Muscle layer of colon (tissue), 2 donors: ENCODE data around the gene MRPL43.

Experiments used
- H3K27ac ChIP-seq: one replicate; pipeline ENCODE4 v1.7.0; 2013; ENCODE audit warnings: low read depth, mild to moderate bottlenecking, low read length, moderate library complexity
- H3K27me3 ChIP-seq, 2 donors: one replicate each; pipeline ENCODE4 v1.7.0; 2013; ENCODE audit warnings: low read length in 2 of 2, mild to moderate bottlenecking in 2 of 2; ENCODE audit not compliant: insufficient read depth in 2 of 2, control insufficient read depth in 1 of 2
- H3K36me3 ChIP-seq: one replicate; pipeline ENCODE4 v1.7.0; 2013; ENCODE audit warnings: mild to moderate bottlenecking, low read length; ENCODE audit not compliant: insufficient read depth
- H3K4me1 ChIP-seq: one replicate; pipeline ENCODE4 v1.7.0; 2013; ENCODE audit warnings: mild to moderate bottlenecking, low read length; ENCODE audit not compliant: insufficient read depth
- H3K4me3 ChIP-seq, 2 donors: one replicate each; pipeline ENCODE4 v1.7.0; 2013; ENCODE audit warnings: low read length in 2 of 2, low read depth in 1 of 2, mild to moderate bottlenecking in 1 of 2, moderate library complexity in 1 of 2
- H3K9ac ChIP-seq: one replicate; pipeline ENCODE4 v1.7.0; 2013; ENCODE audit warnings: low read length
- H3K9me3 ChIP-seq: one replicate; pipeline ENCODE4 v1.7.0; 2013; ENCODE audit warnings: mild to moderate bottlenecking, low read length
- donor health status: abdominal sarcoma.
- donor health status: Adenocarcinoma of cecum.

The MRPL43 gene

DNA sequence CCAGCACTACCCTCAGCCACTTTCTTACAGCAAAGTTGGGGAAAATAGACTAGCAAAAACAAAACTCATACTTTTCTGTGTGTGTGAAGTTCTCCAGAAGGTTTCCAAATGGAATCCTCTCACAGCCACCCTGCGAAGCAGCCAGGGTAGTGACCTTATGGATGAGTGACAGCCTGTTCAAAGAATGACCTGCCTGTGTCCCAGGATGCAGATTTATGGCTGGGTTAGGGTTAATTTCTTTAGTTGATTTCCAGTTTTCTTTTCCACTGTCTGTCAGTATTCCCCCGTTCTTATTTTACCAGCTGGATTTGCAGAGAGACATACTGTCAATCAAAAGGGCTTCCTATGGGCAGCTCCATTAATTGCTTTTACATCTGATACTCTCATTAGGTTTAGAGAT lies 20.4 kb downstream of the MRPL43 start:
- no peak overlapping the region for H3K4me3 ChIP-seq
- no peaks in the 10 kb centered on the region for H3K9me3 ChIP-seq
- H3K27ac ChIP-seq: no peak overlapping the region
- H3K9ac ChIP-seq: no peak overlapping the region
- H3K4me1 ChIP-seq: peaks cover 8% of the 10 kb centered on the region
- peaks cover 24% of the 10 kb centered on the region for H3K36me3 ChIP-seq
- no peaks in the 10 kb centered on the region for H3K27me3 ChIP-seq

DNA sequence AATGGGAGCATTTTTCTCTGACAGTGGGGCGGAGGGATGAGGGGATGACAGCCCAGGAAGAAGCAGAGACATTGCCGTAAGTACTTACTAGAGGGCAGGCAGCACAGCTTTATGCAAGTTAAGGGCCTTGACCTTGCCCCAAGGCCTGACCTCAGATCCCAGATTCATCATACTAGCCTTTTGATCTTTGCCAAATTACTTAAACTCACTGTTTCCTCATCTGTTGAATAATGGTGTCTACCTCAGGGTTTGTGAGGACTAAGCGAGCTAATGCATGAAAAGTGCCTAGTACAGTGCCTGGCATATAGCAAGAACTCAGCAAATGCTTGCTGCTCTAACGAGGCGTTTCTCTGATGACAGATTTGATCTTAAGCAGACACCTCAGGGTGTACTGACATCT lies 21.5 kb downstream of the MRPL43 start:
- Histone ChIP-seq H3K4me3 (no peak overlapping the region), H3K27me3 (no peaks in the 10 kb centered on the region), H3K36me3 (peaks cover 24% of the 10 kb centered on the region), H3K27ac (no peak overlapping the region), H3K9me3 (no peaks in the 10 kb centered on the region), H3K9ac (no peak overlapping the region), H3K4me1 (peaks cover 8% of the 10 kb centered on the region)

DNA sequence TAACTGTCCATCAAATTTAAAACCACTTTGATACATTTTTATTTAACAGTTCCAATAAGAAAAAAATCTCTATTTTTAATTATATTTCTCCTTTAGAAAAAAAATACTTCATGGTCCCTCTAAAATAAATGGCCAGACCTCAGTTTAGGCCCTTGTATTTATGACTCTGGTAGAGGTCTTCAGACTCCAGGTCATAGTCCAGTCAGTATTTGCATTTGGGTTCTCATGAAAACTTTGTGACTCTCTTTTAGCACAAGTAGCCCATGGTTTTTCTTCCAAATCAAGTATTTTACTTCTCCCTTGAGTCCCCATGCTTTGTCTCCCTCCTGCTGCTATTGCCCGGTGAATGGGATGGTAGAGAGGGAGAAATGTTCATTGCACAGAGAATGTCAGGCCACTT lies 23.5 kb downstream of the MRPL43 start:
- H3K9me3 ChIP-seq: no peaks in the 10 kb centered on the region
- H3K27me3 ChIP-seq: no peaks in the 10 kb centered on the region
- no peak overlapping the region for H3K27ac ChIP-seq
- H3K9ac ChIP-seq: no peak overlapping the region
- H3K4me1 ChIP-seq: peaks cover 5% of the 10 kb centered on the region
- peaks cover 35% of the 10 kb centered on the region for H3K36me3 ChIP-seq
- no peak overlapping the region for H3K4me3 ChIP-seq

DNA sequence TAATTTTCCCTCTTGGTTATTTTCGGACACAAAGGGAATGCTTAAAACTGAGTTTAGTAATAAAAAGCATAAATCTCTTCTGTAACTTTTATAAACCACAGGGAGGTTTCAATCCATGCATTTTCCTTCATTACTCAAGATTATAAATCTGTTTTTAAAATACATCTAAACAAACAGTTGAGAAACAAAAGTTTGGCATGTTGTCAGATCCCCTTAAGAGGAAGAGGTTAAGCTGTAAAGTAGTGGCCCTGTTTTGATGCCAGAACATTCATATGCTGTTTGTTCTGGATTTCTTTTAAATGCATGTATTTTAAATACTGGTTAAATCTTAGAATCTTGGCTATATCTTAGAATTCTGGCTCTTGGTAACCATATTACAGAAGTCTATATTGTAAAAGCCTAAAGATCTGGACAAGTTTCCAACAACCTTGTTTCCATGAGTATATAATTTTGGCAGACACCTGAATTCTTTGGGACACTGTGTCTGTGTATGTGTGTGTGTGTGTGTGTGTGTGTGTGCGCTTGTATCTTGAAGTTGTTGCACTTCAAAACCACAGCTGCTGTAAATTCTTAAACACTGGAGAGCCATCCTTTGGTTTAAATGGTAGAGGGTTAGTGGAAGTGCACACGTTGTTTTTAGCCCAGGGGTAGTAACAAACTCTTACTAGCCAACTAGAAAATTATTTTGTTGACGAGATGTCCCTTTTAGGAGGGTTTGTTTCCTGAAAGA lies 24.8 kb downstream of the MRPL43 start:
- H3K9ac ChIP-seq: no peak overlapping the region
- H3K27ac ChIP-seq: no peak overlapping the region
- no peak overlapping the region for H3K4me3 ChIP-seq
- no peaks in the 10 kb centered on the region for H3K27me3 ChIP-seq
- H3K9me3 ChIP-seq: no peaks in the 10 kb centered on the region
- peaks cover 35% of the 10 kb centered on the region for H3K36me3 ChIP-seq
- no peaks in the 10 kb centered on the region for H3K4me1 ChIP-seq

DNA sequence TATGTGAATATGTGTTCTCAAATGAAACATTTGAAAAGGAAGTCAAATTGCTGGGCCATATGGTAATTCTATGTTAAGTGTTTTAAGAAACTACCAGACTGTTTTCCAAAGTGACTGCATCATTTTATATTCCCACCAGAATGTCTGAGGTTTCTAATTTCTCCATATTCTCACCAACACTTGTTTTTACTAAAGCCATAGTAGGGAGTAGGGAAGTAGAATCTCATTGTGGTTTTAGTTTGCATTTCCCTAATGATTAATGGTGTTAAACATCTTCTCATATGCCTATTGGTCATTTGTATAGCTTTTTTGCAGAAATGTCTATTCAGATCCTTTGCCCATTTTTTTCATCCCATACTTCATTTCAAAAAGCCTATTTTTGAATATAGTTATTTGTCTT lies 27.0 kb downstream of the MRPL43 start:
- Histone ChIP-seq H3K4me1 (no peaks in the 10 kb centered on the region), H3K27ac (no peak overlapping the region), H3K4me3 (no peak overlapping the region), H3K9me3 (no peaks in the 10 kb centered on the region), H3K9ac (no peak overlapping the region), H3K27me3 (no peaks in the 10 kb centered on the region), H3K36me3 (peaks cover 38% of the 10 kb centered on the region)

DNA sequence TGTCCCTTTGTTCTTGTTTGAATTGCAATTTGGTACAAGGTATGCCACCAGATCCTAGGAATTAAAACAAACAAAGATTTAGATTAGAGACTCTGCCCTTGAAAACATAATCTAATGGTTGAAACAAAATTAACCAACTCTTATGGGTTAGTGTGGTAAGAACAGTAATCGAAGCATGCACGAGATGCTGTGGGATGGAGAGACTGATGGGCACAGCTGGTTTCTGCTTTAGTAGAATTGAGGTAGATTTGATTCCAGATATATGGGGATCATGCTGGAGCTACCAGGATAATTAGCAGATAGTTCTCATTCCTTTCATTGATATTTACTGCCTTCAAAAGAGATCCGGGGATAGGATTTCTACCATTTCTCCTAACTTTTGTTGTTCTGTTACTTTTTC lies 38.4 kb downstream of the MRPL43 start:
- H3K36me3 ChIP-seq: peaks cover 61% of the 10 kb centered on the region
- H3K27ac ChIP-seq: no peak overlapping the region
- no peak overlapping the region for H3K4me3 ChIP-seq
- H3K4me1 ChIP-seq: no peaks in the 10 kb centered on the region
- no peaks in the 10 kb centered on the region for H3K27me3 ChIP-seq
- H3K9ac ChIP-seq: no peak overlapping the region
- no peaks in the 10 kb centered on the region for H3K9me3 ChIP-seq

DNA sequence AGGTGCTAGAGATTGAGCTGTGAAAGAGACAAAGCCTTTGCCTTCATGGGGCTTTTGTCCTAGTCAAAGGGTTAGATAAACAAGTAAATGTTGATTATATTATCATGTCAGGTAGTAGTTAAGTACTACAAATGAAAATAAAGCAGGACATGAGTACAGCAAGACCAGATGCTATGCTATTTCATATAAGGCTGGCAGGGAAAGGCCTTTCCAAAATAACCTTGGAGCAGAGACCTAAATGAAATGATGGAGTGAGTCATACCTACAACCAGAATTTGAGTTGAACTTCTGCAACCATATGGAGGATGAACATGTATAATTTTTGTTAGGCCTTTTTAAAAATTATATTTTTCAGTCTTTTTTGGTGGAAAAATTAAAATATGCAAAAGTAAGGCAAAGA lies 41.5 kb downstream of the MRPL43 start:
- H3K27me3 ChIP-seq: no peaks in the 10 kb centered on the region
- no peaks in the 10 kb centered on the region for H3K9me3 ChIP-seq
- no peaks in the 10 kb centered on the region for H3K4me1 ChIP-seq
- no peak overlapping the region for H3K4me3 ChIP-seq
- H3K36me3 ChIP-seq: peaks cover 72% of the 10 kb centered on the region
- H3K27ac ChIP-seq: no peak overlapping the region
- H3K9ac ChIP-seq: no peak overlapping the region

DNA sequence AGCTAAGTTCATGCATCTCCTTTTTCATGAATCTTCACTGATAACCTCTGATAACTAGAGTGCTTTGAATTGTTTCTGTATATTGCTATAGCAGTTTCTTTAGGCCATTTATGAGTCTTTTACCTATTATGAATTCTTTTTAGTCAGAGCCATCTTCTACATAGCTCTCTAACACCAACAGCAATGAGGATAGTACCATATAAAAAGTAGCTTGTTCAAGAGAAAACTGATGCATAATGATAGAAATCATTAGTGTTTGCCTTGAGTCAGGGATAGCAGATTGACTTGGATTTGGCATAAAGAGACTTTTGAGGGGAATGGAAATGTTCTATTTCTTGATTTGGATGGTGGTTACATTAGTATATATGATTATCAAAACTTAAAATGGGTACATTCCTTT lies 43.8 kb downstream of the MRPL43 start:
- Histone ChIP-seq H3K4me3 (no peak overlapping the region), H3K9ac (no peak overlapping the region), H3K9me3 (no peaks in the 10 kb centered on the region), H3K36me3 (peaks cover 67% of the 10 kb centered on the region), H3K4me1 (no peaks in the 10 kb centered on the region), H3K27ac (no peak overlapping the region), H3K27me3 (no peaks in the 10 kb centered on the region)

DNA sequence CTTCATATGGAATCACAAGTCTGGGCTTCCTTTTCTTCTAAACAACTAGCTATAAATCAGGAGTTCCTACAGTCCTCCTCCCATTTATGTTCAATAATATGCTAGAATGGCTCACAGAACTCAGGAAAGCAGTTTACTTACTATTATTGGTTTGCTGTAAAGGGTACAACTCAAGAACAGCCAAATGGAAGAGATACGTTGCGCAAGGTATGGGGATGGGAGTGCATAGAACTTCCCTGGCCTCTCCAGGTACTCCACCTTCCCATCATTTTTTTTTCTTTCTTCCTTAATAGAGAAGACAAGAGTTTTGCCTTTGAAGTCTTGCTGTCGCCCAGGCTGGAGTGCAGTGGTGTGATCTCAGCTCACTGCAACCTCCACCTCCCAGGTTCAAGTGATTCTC lies 45.1 kb downstream of the MRPL43 start:
- no peak overlapping the region for H3K27ac ChIP-seq
- H3K36me3 ChIP-seq: peaks cover 67% of the 10 kb centered on the region
- no peak overlapping the region for H3K9ac ChIP-seq
- H3K9me3 ChIP-seq: no peaks in the 10 kb centered on the region
- no peaks in the 10 kb centered on the region for H3K27me3 ChIP-seq
- H3K4me1 ChIP-seq: no peaks in the 10 kb centered on the region
- H3K4me3 ChIP-seq: no peak overlapping the region

DNA sequence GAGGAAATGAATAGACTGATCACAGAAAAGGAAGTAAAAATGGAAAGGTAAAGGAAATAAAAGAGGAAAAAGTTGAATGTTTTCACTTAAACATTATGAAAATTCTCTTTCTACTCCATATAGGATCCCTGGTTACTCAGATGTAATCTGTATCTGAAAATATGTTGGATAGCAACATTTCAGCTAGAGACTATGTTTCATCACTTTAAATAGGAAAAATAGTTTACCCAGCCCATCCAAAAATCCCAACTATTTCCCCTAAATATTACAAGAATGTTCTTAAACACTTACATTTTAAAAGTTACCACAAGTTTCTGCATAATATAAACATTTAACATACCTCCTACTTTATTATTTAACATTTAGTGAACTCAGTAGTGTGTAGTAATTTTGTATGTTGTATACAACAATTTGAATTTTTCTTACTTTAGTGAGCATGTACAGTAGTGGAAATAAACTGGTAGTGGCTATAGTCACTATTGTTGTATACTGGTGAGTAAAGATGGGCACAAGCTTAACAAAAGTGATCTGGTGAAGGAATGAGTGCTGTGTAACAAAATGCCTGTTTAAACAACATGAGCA lies 47.4 kb downstream of the MRPL43 start:
- no peak overlapping the region for H3K9ac ChIP-seq
- H3K27me3 ChIP-seq: no peaks in the 10 kb centered on the region
- H3K27ac ChIP-seq: no peak overlapping the region
- no peaks in the 10 kb centered on the region for H3K9me3 ChIP-seq
- H3K4me1 ChIP-seq: no peaks in the 10 kb centered on the region
- H3K36me3 ChIP-seq: peaks cover 56% of the 10 kb centered on the region
- H3K4me3 ChIP-seq: no peak overlapping the region
